Effector CD4-positive, alpha-beta T cell (primary cell): ENCODE measurements around the gene ARL4D.

Experiments
- DNase-seq: peaks from one replicate; pipeline ENCODE4 v3.0.0-alpha.2; 2020

ARL4D gene

DNA sequence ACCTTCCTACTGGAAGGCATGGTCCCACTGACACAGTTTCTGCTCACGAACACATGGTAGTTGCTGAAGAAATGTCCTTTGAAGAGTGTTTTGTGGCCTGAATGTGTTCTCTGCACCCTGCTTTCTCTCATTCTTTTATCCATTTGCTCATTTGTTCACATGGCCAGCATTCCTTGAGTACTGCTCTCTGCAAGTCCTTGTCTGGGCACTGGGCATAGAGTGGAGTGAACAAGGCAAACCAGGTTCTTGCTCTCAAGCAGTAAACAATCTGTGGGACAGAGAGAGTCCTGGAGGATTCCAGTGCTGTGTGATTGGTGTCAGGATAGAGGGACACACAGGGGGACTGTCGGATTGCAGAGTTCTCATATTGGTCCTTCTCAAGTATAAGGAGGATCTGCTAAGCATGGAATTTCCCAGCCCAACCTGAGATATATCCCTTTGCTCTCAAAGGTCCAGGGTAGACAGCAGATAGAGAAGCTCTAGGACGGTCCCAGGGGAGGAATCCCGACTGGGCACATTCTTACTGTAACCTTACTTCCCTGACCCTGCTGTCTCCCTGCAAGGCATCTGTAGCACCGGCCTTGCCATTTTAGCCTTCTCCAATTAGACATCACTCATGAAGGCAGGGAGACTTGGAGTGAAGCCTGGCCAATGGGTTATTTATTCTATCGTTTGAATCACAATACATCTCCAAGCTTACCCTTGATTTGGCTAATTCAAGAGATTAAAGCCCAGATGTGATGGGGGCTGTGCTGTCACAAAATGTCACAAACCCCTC is 32.3 kb downstream of the ARL4D start:
- no peak for DNase-seq

DNA sequence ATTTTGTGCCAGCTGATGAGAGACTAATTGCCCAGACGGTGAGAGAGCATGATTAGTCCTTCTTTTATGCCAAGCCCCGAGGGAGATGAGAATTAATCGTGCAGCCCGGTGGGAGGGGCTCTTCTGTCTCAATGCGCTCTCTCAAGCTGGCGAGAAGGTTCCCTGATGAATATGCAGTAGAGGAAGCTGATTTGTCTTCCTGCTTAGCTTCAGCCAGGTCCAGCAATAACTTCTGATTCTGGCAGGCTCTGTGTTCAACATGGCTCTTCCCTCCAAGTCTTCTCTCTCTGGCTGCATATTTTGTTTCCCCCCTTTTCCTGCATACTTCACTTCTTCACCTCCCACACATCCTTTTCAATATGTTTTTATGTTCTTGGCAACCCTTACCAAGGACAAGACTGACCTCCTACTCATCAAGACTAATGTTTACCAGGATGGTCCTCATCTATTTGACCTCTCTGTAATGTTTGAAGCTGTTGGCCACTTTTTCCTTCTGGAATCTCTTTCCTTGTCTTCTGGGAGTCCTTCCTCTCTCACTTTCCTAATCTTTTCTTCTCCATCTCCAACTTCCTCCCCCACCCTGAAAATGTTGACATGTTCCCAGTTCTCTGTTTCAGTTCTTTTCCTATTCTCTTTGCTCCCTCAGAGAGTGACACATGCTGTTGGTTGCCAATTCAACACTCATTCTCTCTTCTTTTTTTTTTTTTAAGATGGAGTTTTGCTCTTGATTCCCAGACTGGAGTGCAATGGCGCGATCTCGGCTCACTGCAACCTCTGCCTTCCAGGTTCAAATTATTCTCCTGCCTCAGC is 33.1 kb downstream of the ARL4D start:
- no peak for DNase-seq

- DNase-seq = no peak
Measured at GRCh38 chr17:43434902-43435319, 36.1 kb downstream of the ARL4D start.

DNA sequence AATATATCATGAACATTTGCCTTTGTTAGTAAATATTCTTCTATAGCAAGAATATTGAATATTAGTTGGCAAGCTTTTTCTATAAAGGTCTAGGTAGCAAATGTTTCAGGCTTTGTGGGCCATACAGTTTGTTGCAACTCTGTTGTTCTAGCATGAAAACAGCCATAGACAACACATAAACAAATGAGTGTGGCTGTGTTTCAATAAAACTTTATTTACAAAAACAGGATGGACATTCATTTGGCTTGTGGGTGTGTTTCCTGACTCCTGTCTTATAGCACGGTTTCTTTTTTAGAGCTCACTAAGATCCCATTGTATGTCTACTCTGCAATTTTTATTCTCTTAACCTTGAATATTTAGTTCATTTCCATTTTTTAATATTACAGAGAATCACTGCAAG is 39.0 kb downstream of the ARL4D start:
- no peak for DNase-seq

DNA sequence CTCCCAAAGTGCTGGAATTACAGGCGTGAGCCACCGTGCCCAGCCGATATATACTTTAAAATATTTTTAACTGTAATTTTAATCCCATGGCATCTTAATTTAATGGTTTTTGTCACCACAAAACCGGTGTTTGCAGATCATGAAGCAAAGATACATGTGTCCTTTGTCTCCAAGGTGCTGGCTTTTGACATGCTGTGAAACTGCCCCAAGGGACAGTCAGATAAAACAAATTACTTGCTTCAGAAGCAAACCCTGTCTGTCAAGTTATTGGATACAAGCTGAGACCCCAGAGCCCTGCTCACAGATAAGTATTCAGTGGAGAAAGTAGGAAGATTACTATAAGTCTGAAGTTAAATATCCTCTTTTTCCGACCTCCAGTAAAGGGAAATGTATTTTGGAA is 39.8 kb downstream of the ARL4D start:
- no peak for DNase-seq

DNA sequence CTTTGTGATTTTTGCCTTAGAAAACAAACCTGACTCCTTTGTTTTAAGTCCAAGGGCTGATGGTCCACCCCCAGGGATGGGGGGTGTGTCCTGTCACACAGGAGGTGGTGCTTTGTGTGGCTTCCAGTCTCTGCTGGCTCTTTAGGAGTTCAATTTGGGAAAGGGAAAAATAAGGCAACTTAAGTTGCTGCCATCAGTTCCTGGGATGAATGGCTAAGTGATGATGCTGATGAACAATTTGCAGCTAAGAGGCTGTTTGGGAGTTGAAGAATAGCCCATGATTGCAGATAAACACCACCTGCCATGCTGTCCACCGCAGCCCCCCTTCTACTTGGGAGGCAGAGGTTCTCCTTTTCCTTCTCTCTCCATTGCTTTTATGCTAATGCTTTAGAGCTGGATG is 40.2 kb downstream of the ARL4D start:
- no peak for DNase-seq

DNA sequence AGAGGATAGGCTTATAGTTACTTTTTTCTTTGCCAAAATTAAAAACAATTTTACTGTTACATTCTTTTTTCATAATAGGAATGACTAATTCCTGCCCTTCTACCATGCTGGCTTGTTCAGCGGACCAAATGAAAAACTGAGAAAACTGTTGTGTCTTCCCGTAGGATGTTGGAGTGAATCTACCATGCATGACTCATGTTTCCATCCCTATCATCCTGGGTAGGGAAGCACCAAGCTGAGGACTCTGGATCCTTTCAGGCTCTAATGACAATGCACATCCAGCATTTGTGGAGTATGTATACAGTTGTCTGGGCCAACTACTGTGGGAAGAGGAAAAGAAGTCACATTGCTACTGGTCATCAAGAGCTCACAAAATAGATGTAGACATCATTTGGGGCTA is 43.9 kb downstream of the ARL4D start:
- DNase-seq = no peak

GRCh38 chr17:43443381-43443780 is 44.6 kb downstream of the ARL4D start:
- no peak for DNase-seq

- DNase-seq = no peak
Measured at GRCh38 chr17:43444223-43445008, 45.6 kb downstream of the ARL4D start.

DNA sequence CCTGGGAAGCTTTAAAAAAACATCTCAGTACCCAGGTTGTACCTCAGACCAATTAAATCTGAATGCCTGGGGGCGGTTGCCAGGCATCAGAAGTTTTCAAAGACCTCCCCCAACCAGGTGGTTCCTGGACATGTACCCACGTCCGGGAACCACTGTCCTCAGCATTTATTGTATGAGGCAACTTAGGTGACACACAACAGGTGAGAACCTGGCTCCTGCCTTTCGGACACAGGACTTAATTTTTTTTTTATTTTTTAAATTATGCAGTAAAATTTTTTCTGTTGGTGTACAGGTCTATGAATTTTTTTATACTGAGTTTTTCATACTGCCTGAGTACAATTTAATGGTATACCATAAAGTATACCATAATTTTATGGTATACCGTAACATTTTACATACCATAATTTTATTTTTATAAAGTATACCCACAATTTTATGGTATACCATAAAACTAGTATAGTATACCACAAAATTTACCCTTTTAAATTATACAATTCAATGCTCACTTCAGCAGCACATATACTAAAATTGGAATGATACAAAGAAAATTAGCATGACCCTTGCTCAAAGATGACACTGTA is 46.3 kb downstream of the ARL4D start:
- no peak for DNase-seq

GRCh38 chr17:43446773-43447172 is 48.0 kb downstream of the ARL4D start:
- DNase-seq = no peak

GRCh38 chr17:43448720-43449469 is 50.1 kb downstream of the ARL4D start:
- DNase-seq = no peak

GRCh38 chr17:43449470-43450248 is 50.9 kb downstream of the ARL4D start:
- no peak for DNase-seq
